Stimulated activated CD8-positive, alpha-beta memory T cell treated with anti-CD3 and anti-CD28 coated beads, Interleukin-4, amount 100 ng/mL, for 24 hours (primary cell): ENCODE measurements around the gene HIPK2.

ENCODE experiments used
- DNase-seq: peaks from one replicate; pipeline ENCODE4 v3.0.0-alpha.2; 2020; ENCODE audit warnings: low read depth

HIPK2 gene

DNA sequence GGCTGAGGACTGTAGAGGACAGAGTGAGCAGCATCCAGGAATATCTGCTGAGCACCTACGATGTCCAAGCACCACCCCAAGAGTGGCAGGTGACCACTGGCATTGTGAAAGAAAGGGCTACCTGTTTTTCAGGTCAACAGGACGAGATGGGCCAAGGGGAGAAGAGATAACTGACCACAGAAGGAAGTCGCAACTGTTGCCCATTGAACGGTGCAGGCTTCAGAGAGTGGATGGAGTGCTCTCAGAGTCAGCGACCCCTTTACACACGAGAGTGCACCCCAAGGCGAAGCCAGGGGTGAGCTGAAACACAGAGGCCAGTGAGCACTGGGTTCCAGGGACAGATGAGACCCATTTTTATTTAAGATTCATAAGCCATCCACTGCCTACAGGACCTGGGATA lies 42.3 kb downstream of the HIPK2 start:
- DNase-seq = no peak

DNA sequence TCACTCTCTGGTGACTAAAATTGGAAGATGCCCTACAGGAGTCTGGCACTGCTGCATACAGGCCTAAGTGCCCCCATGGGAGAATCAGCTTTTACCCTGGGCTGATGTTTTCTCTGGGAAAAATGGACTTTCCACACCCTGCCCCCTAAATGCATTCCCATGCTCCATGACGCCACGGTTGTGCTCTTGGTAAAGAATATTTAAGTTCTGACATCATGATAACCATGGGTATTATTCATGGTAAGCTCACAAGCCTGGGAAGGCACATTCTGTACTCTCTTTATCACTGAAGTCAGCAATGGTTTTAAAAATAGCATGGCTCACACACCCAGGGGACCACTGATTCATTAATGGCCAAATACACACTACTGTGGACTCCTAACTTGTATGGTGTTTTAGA lies 43.4 kb downstream of the HIPK2 start:
- no peak for DNase-seq

DNA sequence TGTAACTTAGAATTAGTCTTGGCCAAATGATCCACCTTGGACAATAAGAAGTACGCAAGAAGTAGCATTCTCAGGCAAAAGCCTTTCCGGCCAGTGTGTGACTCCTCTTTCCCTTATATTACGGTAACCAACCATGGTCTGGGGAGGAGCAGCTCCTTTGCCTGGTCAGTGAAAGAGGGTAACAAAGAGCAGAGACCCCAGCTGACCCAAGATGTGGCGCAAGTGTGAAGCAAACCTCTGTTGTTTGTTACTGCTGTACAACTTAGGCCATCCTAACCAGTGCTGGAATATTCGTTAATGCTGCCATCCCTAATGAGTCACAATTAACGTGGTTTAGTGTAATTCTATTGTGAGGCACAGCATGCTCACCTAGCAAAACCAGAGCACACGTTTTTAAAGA lies 44.0 kb downstream of the HIPK2 start:
- no peak for DNase-seq

DNA sequence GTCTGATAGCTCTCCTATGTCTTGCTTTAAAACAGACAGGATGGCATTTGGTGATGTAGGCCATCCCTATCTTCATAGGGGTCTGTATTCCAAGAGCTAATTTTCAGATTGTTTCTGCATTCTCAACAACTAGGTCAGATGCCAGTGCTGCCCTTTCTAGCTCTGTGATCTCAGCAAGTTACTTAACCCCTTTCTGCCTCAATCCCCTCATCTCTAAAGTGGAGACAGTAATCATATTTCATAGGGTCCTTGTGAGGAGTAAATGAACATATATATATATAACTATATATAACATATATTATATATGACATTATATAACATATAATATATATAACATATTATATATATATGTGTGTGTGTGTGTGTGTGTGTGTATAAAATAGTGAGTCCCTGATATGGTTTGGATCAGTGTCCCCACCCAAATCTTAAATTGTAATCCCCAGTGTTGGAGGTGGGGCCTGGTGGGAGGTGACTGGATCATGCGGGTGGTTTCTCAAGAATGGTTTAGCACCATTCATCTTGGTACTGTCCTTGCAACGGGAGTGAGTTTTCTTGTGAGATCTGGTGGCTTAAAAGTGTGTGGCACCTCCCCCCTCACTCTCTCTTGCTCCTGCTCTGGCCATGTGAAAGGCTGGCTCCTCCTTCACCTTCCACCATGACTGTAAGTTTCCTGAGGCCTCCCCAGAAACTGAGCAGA lies 45.2 kb downstream of the HIPK2 start:
- no peak for DNase-seq

DNA sequence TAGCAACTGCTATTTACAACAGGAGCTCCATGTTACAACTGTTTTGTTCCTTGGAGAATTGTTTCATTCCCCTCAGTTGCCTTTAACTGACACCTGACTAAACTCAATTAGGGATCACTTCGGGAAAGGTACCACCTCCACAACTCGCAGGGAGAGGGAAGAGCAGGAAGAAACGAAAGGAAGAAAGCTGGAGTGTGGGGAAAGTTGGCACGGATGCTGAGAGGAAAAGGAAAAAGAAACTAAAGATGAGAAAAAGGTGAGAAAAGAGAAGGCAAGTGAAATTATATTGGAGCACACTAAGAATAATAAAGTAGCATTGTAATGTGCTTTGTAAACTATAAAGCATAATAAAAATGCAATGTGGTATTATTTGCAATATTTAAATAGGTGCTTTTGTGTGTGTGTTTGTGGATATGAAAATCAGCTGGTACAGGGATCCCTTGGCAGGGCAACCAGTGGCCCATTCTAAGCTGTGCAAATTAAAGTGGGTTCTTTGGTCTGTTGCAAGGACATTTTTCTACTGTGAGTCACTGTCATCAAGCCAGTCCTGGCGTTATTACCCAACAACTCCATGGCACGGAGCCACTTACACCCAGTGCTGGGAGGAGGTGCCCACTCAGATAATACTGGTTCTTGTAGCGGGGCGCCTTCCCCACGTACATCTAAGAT lies 45.9 kb downstream of the HIPK2 start:
- DNase-seq = no peak

DNA sequence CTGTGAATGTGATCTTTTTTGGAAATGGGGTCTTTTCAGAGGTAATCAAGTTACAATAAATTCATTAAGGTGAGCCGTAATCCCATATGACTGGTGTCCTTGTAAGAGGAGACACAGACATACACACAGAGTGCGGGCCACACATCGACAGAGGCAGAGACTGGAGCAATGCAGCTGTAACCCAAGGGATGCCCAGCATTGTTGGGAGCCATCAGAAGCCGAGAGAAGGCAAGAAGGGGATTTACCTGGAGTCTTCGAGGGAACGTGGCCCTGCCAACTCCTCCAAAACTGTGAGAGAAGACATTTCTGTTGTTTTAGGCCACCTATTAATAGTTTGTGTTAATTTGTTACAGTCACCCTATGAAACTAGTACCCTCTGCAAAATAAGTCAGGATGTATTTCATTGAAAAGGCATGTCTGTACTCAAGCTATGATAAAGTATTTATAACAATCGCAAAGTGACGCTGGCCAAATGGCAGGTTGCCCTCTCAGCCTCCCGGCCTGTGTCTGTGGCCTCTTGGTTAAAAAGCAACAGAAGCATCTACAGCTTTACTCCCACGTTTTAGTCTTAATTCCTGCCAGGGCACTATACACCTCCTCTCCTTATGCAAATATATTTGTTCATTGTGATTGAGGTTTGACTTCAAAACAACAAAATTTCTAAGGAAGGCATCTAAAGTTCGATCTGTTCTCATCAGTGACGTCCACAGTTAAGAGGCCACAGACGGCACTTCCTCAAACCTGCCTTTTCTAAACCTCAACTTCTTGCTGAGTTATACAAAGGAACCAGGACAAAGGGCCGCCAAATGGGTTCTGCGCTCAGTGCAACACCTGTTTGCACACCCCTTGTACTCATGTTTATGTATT lies 46.8 kb downstream of the HIPK2 start:
- no peak for DNase-seq

DNA sequence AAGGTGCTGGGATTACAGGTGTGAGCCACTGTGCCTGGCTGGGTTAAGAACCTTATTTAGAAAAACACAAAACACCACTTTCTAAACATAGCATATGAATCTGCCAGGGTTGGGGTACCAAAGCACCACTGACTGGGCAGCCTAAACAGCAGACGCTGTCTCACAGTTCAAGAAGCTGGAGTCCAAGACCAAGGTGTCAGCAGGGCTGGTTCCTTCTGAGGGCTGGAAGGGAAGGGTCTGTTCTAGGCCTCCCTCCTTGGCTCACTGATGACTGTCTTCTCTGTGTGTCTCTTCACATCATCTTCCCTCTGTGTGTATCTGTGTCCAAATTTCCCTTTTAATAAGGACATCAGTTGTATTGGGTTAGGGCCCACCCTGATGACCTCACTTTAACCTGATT lies 49.6 kb downstream of the HIPK2 start:
- no peak for DNase-seq

DNA sequence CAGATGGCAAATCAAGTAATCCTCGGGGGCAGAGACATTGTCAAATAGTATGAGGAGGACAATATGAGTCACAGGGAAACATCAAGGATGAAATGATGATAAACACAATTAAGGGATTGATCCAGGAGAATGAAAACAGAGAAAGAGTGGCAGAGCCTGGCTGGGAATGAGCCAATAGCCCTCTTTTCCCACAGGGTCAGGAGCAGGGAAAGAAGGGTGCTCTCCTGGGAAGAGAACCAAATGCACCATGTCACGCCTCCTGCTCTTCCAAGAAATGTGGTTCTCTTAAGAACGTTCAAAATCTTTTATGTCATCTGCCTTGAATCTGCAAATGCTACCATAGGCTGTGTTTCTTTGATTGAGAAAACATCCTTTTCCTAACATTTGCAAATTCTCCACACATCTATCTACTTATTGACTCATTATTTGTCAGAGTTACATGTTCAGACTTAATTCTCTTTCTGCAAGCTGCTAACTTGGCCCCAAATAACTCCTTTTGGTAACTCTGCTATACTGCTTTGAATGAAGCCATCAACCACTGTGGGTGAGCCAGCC lies 50.6 kb downstream of the HIPK2 start:
- no peak for DNase-seq

DNA sequence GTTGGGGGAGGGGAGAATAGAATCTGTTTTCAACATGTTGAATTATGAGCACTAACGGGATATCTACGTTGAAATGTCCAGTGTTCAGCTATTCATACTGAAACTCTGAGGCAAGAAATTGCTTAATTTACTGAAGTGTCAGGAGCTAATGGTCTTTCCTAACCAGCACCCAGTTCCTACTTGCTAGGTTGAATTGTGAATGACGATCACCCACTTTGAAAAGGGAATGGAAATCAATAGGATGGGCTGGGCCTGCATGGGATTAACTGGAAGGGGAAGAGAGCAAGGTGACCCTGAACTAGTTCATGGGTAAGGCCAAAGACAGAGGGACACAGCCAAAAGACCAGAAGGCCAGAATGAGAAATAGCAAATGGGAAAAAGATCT lies 51.3 kb downstream of the HIPK2 start:
- DNase-seq = no peak

DNA sequence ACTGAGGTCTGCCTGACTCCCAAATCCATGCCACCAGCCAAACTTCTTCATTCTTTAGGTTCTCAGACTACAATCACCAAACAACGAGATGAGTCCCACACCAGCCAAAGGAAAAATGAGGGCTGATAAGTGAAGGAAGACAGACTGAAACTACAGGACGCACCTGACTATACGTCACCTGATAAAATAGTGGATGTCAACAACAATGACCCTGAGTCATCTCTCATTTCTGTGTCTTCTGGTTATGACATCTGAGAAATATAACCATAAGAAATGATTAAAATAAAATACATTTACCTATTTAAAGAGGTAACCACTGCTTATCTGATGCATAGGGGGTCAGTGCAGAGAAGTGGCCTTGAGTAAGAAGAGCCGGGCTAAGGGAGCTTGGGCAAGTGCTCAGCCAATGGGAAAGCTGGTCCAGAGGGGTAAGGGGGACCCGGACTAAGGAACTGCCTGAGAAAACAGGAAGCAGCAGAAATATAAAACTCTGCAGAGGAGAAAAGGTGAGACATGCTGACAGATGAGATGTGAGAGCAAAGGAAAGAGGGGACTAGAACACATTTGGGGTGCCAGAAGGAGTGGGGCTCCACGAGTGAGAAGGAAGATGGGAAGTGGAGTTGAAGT lies 51.8 kb downstream of the HIPK2 start:
- DNase-seq = no peak

DNA sequence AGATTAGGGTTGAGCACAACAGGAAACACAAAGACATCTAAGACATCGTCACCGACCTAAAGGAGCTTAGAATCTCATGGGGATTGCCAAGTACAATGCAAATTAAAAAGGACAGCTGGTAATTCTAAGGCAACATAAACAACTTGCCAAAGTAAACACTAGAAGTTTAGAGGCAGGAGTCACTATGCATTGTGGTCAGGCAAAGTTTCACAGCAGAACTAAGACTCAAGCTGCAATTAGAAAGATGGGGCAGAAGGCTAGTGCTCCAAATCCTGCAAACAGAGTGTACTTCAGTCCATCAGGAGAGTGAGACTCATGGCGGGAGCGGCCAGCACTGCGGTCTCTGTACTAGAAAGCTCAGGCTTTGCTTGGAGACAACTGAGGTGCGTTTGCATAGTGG lies 52.7 kb downstream of the HIPK2 start:
- no peak for DNase-seq

DNA sequence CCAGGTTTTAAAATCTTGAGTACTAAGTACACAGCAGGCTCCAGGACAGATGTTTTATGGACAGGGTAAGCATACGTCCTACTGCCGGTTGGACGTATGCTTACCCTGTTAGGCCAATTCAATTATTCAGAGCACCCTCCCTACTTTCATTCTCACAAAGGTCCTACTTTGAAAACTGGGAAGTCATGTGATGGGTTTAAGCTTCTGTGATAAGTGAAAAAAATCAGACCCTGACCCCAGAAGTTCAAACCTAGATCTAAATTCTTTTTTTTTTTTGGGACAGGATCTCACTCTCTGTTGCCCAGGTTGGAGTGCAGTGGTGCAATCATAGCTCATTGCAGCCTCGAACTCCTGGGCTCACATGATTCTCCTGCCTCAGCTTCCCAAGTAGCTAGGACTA lies 55.2 kb downstream of the HIPK2 start:
- no peak for DNase-seq

DNA sequence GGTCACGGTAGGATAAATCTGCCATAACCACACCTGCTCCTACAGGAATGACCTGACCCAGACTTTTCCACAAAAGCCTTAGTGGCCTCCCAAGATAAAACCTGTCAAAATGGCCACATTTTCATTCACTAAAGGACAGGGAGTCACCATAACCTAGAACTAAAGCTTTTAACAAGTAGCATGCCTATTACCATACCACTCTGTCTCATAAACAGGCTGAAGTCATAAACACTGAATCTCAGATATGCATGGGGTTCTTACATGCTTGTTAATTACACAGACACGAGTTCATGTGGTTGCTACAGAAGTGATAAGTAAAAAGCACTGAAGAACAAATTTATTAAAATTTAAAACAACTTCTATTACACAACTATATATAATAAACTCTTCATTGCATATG lies 56.0 kb downstream of the HIPK2 start:
- no peak for DNase-seq

DNA sequence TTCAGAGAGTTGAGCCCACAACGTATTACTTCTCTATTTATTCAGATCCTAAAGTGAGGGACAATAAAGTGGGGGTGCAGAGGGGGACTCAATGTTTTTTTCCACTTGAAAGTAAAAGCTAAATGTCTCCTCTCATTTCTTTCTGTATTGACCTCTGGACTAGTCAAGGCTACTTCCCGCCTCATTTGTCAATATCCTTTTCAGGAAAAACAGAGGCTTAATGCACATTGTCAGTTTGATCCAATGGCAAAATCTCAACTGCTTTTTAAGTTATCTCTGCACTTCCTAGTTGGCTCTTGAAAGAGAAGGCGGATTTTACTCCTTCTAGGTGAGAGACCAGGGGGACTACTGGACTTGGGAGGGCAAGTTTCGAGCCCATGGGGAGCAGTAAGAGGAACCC lies 56.4 kb downstream of the HIPK2 start:
- no peak for DNase-seq

DNA sequence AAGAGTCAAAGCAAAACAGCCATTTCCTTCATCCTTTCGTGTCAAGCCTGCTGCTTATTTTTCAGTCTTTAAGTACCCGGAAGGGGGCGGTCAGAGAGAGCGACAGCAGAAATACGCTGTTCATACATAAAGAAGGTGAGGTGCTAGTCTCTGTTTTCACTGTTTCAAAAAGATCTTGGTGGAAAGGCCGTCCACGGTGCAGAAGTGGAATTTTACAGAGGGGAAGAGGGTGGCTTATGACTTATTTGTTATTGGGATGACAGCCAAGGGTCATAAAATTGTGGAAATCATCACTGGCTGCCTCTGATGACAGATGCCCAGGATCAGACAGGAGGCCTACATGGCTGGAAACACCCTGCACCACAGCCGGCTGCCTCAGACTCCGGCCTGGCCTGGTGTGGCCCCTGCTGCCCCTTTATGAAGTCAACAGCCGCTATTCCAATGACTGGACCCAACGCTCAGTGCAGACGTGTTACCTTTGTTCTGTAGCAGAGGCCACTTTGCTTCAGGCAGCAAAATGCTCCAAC lies 57.0 kb downstream of the HIPK2 start:
- no peak for DNase-seq

DNA sequence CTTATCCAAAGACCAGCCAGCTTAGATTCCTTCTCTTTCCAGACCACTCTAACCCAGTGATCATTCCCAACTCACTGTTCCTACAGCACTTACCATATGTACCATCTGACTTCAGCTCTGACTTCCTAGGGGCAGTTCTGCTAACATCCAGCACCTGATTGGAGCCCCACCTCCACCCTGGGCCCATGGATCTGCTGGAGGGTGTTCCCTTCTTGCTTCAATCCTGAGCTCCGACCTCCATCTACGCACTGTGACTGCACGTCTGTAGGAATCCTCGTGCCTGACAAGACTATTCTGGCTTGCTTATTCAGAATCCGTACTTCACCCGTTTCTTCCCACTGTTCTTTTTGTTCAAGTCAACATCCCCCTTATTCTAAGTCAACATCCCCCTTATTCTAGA lies 57.6 kb downstream of the HIPK2 start:
- DNase-seq = no peak

DNA sequence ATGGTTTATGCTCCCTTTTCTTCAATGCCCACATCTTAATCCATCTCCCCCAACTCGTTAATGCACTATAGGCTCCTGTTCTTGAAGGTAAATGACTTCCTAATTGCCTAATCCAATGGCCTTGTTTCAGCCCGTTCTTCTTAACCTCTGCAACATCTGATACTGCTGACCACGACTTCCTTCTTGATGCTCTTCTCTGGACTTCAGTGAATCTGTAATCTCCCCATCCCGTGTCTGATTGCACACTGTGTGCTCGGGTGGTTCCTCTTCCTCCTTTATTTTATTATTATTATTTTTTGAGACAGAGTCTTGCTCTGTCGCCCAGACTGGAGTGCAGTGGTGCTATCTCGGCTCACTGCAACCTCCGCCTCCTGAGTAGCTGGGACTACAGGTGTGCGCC lies 58.9 kb downstream of the HIPK2 start:
- DNase-seq = no peak

DNA sequence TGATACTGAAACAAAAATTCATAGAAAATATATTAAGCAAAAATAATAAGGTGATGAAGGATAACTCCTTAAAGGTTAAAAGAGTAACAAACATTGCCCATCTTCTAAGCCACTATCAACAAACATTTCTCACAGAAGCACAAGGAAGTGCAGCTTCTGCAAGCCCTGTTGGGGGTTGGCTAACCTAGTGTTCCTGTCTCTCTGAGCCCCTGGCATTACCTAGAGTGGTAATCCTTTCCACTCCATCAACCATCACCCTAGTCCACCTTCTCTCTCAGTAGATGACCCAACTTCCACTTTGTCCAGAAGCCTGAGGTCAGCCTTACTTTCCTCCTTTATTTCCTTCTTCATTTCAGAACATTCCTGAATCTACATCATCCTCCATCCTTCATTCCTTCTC lies 59.7 kb downstream of the HIPK2 start:
- DNase-seq = no peak

DNA sequence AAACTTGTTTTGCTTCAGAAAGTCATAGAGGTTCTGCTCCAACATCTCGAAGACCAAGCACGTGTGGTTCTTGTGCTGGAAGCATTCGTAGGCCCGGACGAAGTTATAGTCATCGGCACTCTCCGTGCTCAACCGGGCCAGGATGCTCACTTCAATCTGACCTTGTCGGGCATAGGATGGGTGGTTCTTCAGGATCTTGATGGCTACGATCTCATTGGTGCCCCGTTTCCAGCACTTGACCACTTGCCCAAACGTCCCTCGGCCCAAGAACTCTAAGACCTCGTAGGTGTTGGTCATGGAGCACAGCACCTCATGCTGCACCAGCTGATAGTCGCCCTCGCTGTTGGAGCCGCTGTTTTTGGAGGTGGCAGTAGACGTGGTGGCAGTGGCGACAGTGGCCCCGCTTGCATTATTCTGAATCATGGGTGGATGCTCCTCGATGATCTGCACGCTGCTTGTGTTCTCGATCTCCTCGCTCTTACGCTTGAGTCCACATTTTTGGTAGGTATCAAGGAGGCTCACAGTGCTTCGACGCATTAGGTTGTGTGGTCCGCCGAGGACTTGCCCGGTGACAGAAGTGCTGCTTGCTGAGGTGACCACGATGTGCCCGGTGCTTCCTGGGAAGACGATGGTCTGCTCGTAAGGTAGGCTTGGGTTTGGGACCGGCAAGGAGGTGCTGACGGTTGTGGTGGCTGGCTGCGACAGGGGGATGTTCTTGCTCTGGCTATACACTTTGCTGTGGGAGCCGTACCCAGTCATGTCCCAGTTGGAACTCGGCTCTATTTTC lies 61.4 kb downstream of the HIPK2 start:
- DNase-seq = no peak

DNA sequence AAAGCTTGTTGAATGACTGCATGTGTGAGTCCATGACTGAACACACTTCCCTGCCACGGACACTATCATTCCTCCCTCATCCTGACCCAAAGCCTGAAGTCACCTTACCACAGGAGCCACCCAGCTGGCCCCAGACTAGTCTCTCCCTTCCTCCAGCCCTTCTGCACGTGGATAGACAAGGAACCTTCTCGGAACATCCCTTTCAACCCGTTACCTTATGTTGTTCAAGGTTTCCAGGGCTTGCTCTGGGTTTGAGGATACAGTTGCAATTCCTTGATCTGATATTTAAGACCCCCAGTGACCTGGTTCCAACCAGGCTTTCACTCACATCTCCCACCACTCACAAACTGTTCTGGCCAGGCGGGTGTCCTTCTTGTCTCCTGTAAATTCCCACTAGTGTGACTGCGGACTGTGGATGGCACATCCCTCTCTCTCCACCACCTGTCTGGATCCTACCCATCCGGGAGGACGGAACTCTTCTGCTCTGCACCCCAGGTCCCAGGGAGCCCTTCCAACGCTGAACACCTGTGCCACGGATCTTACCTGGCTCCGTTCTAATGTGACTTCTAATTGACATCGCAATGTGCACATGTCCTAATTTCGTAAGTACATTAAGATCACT lies 62.5 kb downstream of the HIPK2 start:
- no peak for DNase-seq
